ENCODE results near the gene TSPAN9.

DNA sequence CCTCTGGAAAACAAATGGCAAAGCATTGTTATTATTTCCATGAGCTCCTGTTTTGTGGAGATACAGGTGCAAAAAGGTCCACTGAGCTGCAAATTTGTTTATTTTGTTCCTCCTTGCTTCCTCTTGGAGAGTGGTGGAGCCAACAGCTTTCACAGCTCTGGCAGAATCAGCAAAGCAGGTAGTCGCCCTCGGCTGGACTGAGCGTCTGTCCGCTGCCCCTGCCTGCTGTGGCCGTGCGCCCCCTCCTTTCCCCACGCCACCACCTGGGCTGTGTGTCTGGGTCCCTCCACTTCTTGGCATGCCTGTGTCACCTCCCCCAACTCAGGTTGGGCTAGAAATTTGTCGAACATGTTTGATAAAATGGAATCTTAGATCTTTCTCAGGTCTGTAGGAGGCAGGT is 188.2 kb downstream of the TSPAN9 start:
- TF ChIP-seq SREBF1 (IDR thresholded peaks at IDR 0.05; ENCODE audit: low read length): no peak
- no peak for TF ChIP-seq PKNOX1 (IDR thresholded peaks at IDR 0.05)
- no peak for TF ChIP-seq IKZF1 (conservative IDR thresholded peaks at IDR 0.05)
